ENCODE measurements around the gene SKAP2. TPM values are rescaled to one million over a fixed set of nuclear protein-coding genes. Genes with fewer than 3 reads are reported as not detected.

Gene SKAP2
- total RNA-seq, 1 donor from 2014 or later, result 46.4 TPM

GRCh38 chr7:26648554-26648953 is 215.8 kb downstream of the SKAP2 start:
- no peak for TF ChIP-seq CTCF (IDR thresholded peaks at IDR 0.05; ENCODE audit: unreplicated experiment)

GRCh38 chr7:26646336-26647048 is 217.9 kb downstream of the SKAP2 start:
- Mint-ChIP-seq H3K4me1 (ENCODE audit: low read depth) (no peaks in the 10 kb centered on the region), H3K9me3 (ENCODE audit: low read depth) (no peaks in the 10 kb centered on the region), H3K27ac (no peak overlapping the region), H3K36me3 (ENCODE audit: insufficient read depth) (no peaks in the 10 kb centered on the region), H3K27me3 (no peaks in the 10 kb centered on the region), H3K4me3 (ENCODE audit: low read depth) (no peak overlapping the region)
- TF ChIP-seq CTCF (IDR thresholded peaks at IDR 0.05; ENCODE audit: unreplicated experiment), result no peak
- DNase-seq (ENCODE audit: low spot score, unreplicated experiment), result no peak

More at GRCh38 chr7:26648554-26648953, 215.8 kb downstream of the SKAP2 start:
- DNase-seq (ENCODE audit: low spot score, unreplicated experiment), result no peak
- H3K36me3 Mint-ChIP-seq (ENCODE audit: insufficient read depth), result no peaks in the 10 kb centered on the region
- H3K4me1 Mint-ChIP-seq (ENCODE audit: low read depth), result peaks cover 8% of the 10 kb centered on the region
- no peaks in the 10 kb centered on the region for H3K9me3 Mint-ChIP-seq (ENCODE audit: low read depth)
- no peak overlapping the region for H3K27ac Mint-ChIP-seq
- no peaks in the 10 kb centered on the region for H3K27me3 Mint-ChIP-seq
- no peak overlapping the region for H3K4me3 Mint-ChIP-seq (ENCODE audit: low read depth)

GRCh38 chr7:26645121-26645520 is 219.3 kb downstream of the SKAP2 start:
- H3K4me3 Mint-ChIP-seq (ENCODE audit: low read depth), result no peak overlapping the region
- H3K9me3 Mint-ChIP-seq (ENCODE audit: low read depth), result no peaks in the 10 kb centered on the region
- H3K36me3 Mint-ChIP-seq (ENCODE audit: insufficient read depth), result no peaks in the 10 kb centered on the region
- no peak overlapping the region for H3K27ac Mint-ChIP-seq
- no peaks in the 10 kb centered on the region for H3K27me3 Mint-ChIP-seq
- H3K4me1 Mint-ChIP-seq (ENCODE audit: low read depth), result no peaks in the 10 kb centered on the region
- TF ChIP-seq CTCF (IDR thresholded peaks at IDR 0.05; ENCODE audit: unreplicated experiment), result no peak
- DNase-seq (ENCODE audit: low spot score, unreplicated experiment), result no peak

- no peak for TF ChIP-seq CTCF (IDR thresholded peaks at IDR 0.05; ENCODE audit: unreplicated experiment)
- Mint-ChIP-seq H3K4me1 (ENCODE audit: low read depth) (no peaks in the 10 kb centered on the region), H3K9me3 (ENCODE audit: low read depth) (no peaks in the 10 kb centered on the region)
These were observed 222.0 kb downstream of the SKAP2 start for GRCh38 chr7:26642416-26642815.

GRCh38 chr7:26639695-26640094 is 224.7 kb downstream of the SKAP2 start:
- no peak overlapping the region for H3K4me3 Mint-ChIP-seq (ENCODE audit: low read depth)
- no peaks in the 10 kb centered on the region for H3K36me3 Mint-ChIP-seq (ENCODE audit: insufficient read depth)
- H3K27ac Mint-ChIP-seq, result no peak overlapping the region
- no peak for TF ChIP-seq CTCF (IDR thresholded peaks at IDR 0.05; ENCODE audit: unreplicated experiment)
- no peak for DNase-seq (ENCODE audit: low spot score, unreplicated experiment)
- no peaks in the 10 kb centered on the region for H3K9me3 Mint-ChIP-seq (ENCODE audit: low read depth)
- no peaks in the 10 kb centered on the region for H3K27me3 Mint-ChIP-seq
- no peaks in the 10 kb centered on the region for H3K4me1 Mint-ChIP-seq (ENCODE audit: low read depth)

More at GRCh38 chr7:26642416-26642815, 222.0 kb downstream of the SKAP2 start:
- H3K27ac Mint-ChIP-seq, result no peak overlapping the region
- no peak overlapping the region for H3K4me3 Mint-ChIP-seq (ENCODE audit: low read depth)
- H3K36me3 Mint-ChIP-seq (ENCODE audit: insufficient read depth), result no peaks in the 10 kb centered on the region
- no peaks in the 10 kb centered on the region for H3K27me3 Mint-ChIP-seq
- DNase-seq (ENCODE audit: low spot score, unreplicated experiment), result no peak
